HCT116 (cell line): ENCODE measurements around the gene NPPC.

Experiments
- CEBPB ChIP-seq: IDR thresholded peaks from 2 replicates; pipeline ENCODE4 v1.6.1; 2012; ENCODE audit warnings: low read depth
- CTCF ChIP-seq, 3 experiments: fragments of 200-600 bp in 1 of 3; sonication (generic) in 1 of 3; IDR thresholded peaks in 2 of 3; conservative IDR thresholded peaks in 1 of 3; 2 replicates each; pipeline ENCODE4 v1.5.1; 2012 to 2017; ENCODE audit warnings: low read depth in 2 of 3, low read length in 2 of 3, antibody characterized with exemption in 1 of 3, borderline replicate concordance in 1 of 3, control low read depth in 1 of 3, mild to moderate bottlenecking in 1 of 3, mixed read lengths in 1 of 3, mixed run types in 1 of 3, moderate library complexity in 1 of 3; ENCODE audit not compliant: insufficient read depth in 1 of 3
- EZH2 ChIP-seq: fragments of 200-600 bp; sonication (generic); IDR thresholded peaks from 2 replicates; pipeline ENCODE4 v1.6.1; 2017; ENCODE audit warnings: antibody characterized with exemption, mixed run types
- MAX ChIP-seq: IDR thresholded peaks from 2 replicates; pipeline ENCODE4 v1.6.1; 2012
- REST ChIP-seq: IDR thresholded peaks from 2 replicates; pipeline ENCODE4 v1.6.1; 2012; ENCODE audit warnings: low read depth
- SP1 ChIP-seq: IDR thresholded peaks from 2 replicates; pipeline ENCODE4 v1.6.1; 2012; ENCODE audit warnings: low read depth
- SRF ChIP-seq: IDR thresholded peaks from 2 replicates; pipeline ENCODE4 v1.6.1; 2012; ENCODE audit warnings: low read depth
- ZNF274 ChIP-seq: fragments of 200-500 bp; sonication (Bioruptor generic); IDR thresholded peaks from 2 replicates; pipeline ENCODE4 v1.6.1; 2014; ENCODE audit warnings: mild to moderate bottlenecking, low read depth, low read length, inconsistent platforms

- TF ChIP-seq REST, result no peak
- TF ChIP-seq CTCF (IDR thresholded peaks at IDR 0.05 in 2 of 3, conservative IDR thresholded peaks at IDR 0.05 in 1 of 3; ENCODE audit: borderline replicate concordance in 1 of 3, insufficient read depth in 1 of 3, low read depth in 2 of 3, low read length in 2 of 3), result no peak
- TF ChIP-seq EZH2, result no peak
- no peak for TF ChIP-seq MAX
- TF ChIP-seq SP1, result no peak
- no peak for TF ChIP-seq CEBPB
- no peak for TF ChIP-seq ZNF274
- TF ChIP-seq SRF, result no peak
Observed at GRCh38 chr2:231883468-231883881, 42.7 kb downstream of the NPPC start.
